Measurements from ENCODE around the gene ZNF468.
"Not testable (repeated sequence)": the region's sequence is repeated elsewhere in the genome, so short reads cannot be mapped to it uniquely, and the experiment has no call there.

ZNF468 gene

GRCh38 chr19:52857378-52858191, at the start of gene ZNF468:
Gene ZNF468 (minus strand): TSS chr19:52857619. CDS start chr19:52854272, 3,347 bp downstream.
- peak; percentile 52 for DNase-seq (ENCODE audit: low read depth)
- peak within 1 kb of the TSS; percentile 73 for H3K4me3 ChIP-seq (replicated peaks; ENCODE audit: low read depth, low read length)

- not testable (repeated sequence) for DNase-seq (ENCODE audit: low read depth); H3K4me3 ChIP-seq (replicated peaks; ENCODE audit: low read depth, low read length)
These were observed 46.8 kb upstream of the ZNF468 start for GRCh38 chr19:52904052-52904780.

- no peak for TF ChIP-seq CTCF (IDR thresholded peaks at IDR 0.05; ENCODE audit: low read length, missing control alignments)
- DNase-seq (ENCODE audit: low read depth): no peak
- no peak overlapping the region for H3K4me3 ChIP-seq (replicated peaks; ENCODE audit: low read depth, low read length)
These were observed 44.4 kb upstream of the ZNF468 start for GRCh38 chr19:52901842-52902241.

- not testable (repeated sequence) for DNase-seq (ENCODE audit: low read depth); H3K4me3 ChIP-seq (replicated peaks; ENCODE audit: low read depth, low read length)
These were observed 41.2 kb upstream of the ZNF468 start for GRCh38 chr19:52898596-52898995.

GRCh38 chr19:52898101-52898500, 40.7 kb upstream of the ZNF468 start:
- DNase-seq (ENCODE audit: low read depth): no peak
- TF ChIP-seq CTCF (IDR thresholded peaks at IDR 0.05; ENCODE audit: low read length, missing control alignments): no peak
- peak overlapping the region; percentile 98 for H3K4me3 ChIP-seq (replicated peaks; ENCODE audit: low read depth, low read length)

- H3K4me3 ChIP-seq (replicated peaks; ENCODE audit: low read depth, low read length): peak within 1 kb of the TSS; percentile 98
- TF ChIP-seq CTCF (IDR thresholded peaks at IDR 0.05; ENCODE audit: low read length, missing control alignments): no peak
- peak; percentile 93 for DNase-seq (ENCODE audit: low read depth)
These were observed 39.9 kb upstream of the ZNF468 start, which contains the start of gene ZNF320 for GRCh38 chr19:52897138-52897935. Gene ZNF320 (minus strand): TSS chr19:52897635. CDS start chr19:52890255, 7,380 bp downstream.

GRCh38 chr19:52896431-52897137, 39.2 kb upstream of the ZNF468 start:
- H3K4me3 ChIP-seq (replicated peaks; ENCODE audit: low read depth, low read length): peak overlapping the region; percentile 98
- peak; percentile 11 for DNase-seq (ENCODE audit: low read depth)
- TF ChIP-seq CTCF (IDR thresholded peaks at IDR 0.05; ENCODE audit: low read length, missing control alignments): no peak

GRCh38 chr19:52891336-52891735, 33.9 kb upstream of the ZNF468 start:
- TF ChIP-seq CTCF (IDR thresholded peaks at IDR 0.05; ENCODE audit: low read length, missing control alignments): no peak
- DNase-seq (ENCODE audit: low read depth): no peak
- no peak overlapping the region for H3K4me3 ChIP-seq (replicated peaks; ENCODE audit: low read depth, low read length)

Data from fibroblast of pulmonary artery (primary cell).